ENCODE data around the gene CD83. TPM values are rescaled to one million over a fixed set of nuclear protein-coding genes. Genes with fewer than 3 reads are reported as not detected.

CD83 gene
- total and polyA plus RNA-seq, 4 donors = 1.00 to 9.6 (median 7.3) TPM

GRCh38 chr6:14159090-14159489, 41.5 kb downstream of the CD83 start:
- Histone ChIP-seq H3K4me3 (ENCODE audit: low read length in 2 of 2) (no peak overlapping the region), H3K27me3 (ENCODE audit: control insufficient read depth in 1 of 2, insufficient read depth in 2 of 2, low read length in 1 of 2) (no peaks in the 10 kb centered on the region), H3K9me3 (ENCODE audit: control insufficient read depth, low read length) (no peaks in the 10 kb centered on the region), H3K36me3 (ENCODE audit: control insufficient read depth in 1 of 2, insufficient read depth in 2 of 2, low read length in 1 of 2) (no peaks in the 10 kb centered on the region), H3K27ac (ENCODE audit: low read depth in 1 of 2, low read length in 2 of 2) (no peak overlapping the region), H3K4me1 (ENCODE audit: control insufficient read depth in 1 of 2, insufficient read depth in 2 of 2, low read length in 2 of 2) (no peaks in the 10 kb centered on the region)
- WGBS, 2 donors = 66 to 73% methylated on average over 6 of the region's 6 CpGs
- DNase-seq = no peak
- intact Hi-C loops (cut with DNase I) = no loop called here
- ATAC-seq (ENCODE audit: low FRiP score) = no peak

- DNase-seq (no peak), ATAC-seq (ENCODE audit: low FRiP score) (no peak)
- H3K27me3 ChIP-seq (ENCODE audit: control insufficient read depth in 1 of 2, insufficient read depth in 2 of 2, low read length in 1 of 2) = no peaks in the 10 kb centered on the region
- no peak overlapping the region for H3K4me3 ChIP-seq (ENCODE audit: low read length in 2 of 2)
- H3K9me3 ChIP-seq (ENCODE audit: control insufficient read depth, low read length) = no peaks in the 10 kb centered on the region
- intact Hi-C loops (cut with DNase I) = no loop called here
- no peaks in the 10 kb centered on the region for H3K36me3 ChIP-seq (ENCODE audit: control insufficient read depth in 1 of 2, insufficient read depth in 2 of 2, low read length in 1 of 2)
- no peaks in the 10 kb centered on the region for H3K4me1 ChIP-seq (ENCODE audit: control insufficient read depth in 1 of 2, insufficient read depth in 2 of 2, low read length in 2 of 2)
- no peak overlapping the region for H3K27ac ChIP-seq (ENCODE audit: low read depth in 1 of 2, low read length in 2 of 2)
- 94 to 98% methylated on average over 2 of the region's 2 CpGs for WGBS, 2 donors
Observed at GRCh38 chr6:14162826-14163225, 45.3 kb downstream of the CD83 start.

GRCh38 chr6:14165091-14165490, 47.5 kb downstream of the CD83 start:
- DNase-seq (no peak), ATAC-seq (ENCODE audit: low FRiP score) (no peak)
- H3K36me3 ChIP-seq (ENCODE audit: control insufficient read depth in 1 of 2, insufficient read depth in 2 of 2, low read length in 1 of 2) = no peaks in the 10 kb centered on the region
- no peak overlapping the region for H3K27ac ChIP-seq (ENCODE audit: low read depth in 1 of 2, low read length in 2 of 2)
- no peak overlapping the region for H3K4me3 ChIP-seq (ENCODE audit: low read length in 2 of 2)
- intact Hi-C loops (cut with DNase I) = no loop called here
- no peaks in the 10 kb centered on the region for H3K4me1 ChIP-seq (ENCODE audit: control insufficient read depth in 1 of 2, insufficient read depth in 2 of 2, low read length in 2 of 2)
- H3K27me3 ChIP-seq (ENCODE audit: control insufficient read depth in 1 of 2, insufficient read depth in 2 of 2, low read length in 1 of 2) = no peaks in the 10 kb centered on the region
- WGBS, 2 donors = 87 to 93% methylated on average over 2 of the region's 2 CpGs
- peaks cover 7% of the 10 kb centered on the region for H3K9me3 ChIP-seq (ENCODE audit: control insufficient read depth, low read length)

DNA sequence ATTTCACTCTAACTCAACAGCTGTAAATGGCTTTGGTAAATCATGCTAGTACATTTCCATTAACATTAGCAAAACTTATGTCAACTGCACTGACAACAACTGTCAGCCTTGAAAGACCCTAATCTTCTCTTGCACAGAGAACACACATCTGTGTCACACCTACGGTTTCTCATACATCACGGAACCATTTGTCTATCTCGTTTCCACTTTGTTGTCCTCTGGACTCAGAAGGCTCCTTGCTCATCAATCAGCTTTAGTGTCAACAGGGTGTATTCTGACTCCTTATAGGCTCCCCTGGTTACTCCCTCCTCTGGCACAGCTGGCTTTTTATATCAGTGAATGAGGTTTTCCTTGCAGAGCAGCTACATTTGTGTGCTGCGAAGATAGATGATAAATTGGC, 49.3 kb downstream of the CD83 start:
- Histone ChIP-seq H3K9me3 (ENCODE audit: control insufficient read depth, low read length) (peaks cover 7% of the 10 kb centered on the region), H3K27ac (ENCODE audit: low read depth in 1 of 2, low read length in 2 of 2) (no peak overlapping the region), H3K27me3 (ENCODE audit: control insufficient read depth in 1 of 2, insufficient read depth in 2 of 2, low read length in 1 of 2) (no peaks in the 10 kb centered on the region), H3K4me1 (ENCODE audit: control insufficient read depth in 1 of 2, insufficient read depth in 2 of 2, low read length in 2 of 2) (no peaks in the 10 kb centered on the region), H3K4me3 (ENCODE audit: low read length in 2 of 2) (no peak overlapping the region), H3K36me3 (ENCODE audit: control insufficient read depth in 1 of 2, insufficient read depth in 2 of 2, low read length in 1 of 2) (no peaks in the 10 kb centered on the region)
- intact Hi-C loops (cut with DNase I) = no loop called here
- DNase-seq (no peak), ATAC-seq (ENCODE audit: low FRiP score) (no peak)
- WGBS, 2 donors = 65 to 77% methylated on average over 4 of the region's 4 CpGs

- no peaks in the 10 kb centered on the region for H3K4me1 ChIP-seq (ENCODE audit: control insufficient read depth in 1 of 2, insufficient read depth in 2 of 2, low read length in 2 of 2)
- DNase-seq (no peak), ATAC-seq (ENCODE audit: low FRiP score) (no peak)
- no peaks in the 10 kb centered on the region for H3K36me3 ChIP-seq (ENCODE audit: control insufficient read depth in 1 of 2, insufficient read depth in 2 of 2, low read length in 1 of 2)
- intact Hi-C loops (cut with DNase I) = no loop called here
- 82 to 83% methylated on average over 3 of the region's 3 CpGs for WGBS, 2 donors
- no peaks in the 10 kb centered on the region for H3K27me3 ChIP-seq (ENCODE audit: control insufficient read depth in 1 of 2, insufficient read depth in 2 of 2, low read length in 1 of 2)
- peaks cover 7% of the 10 kb centered on the region for H3K9me3 ChIP-seq (ENCODE audit: control insufficient read depth, low read length)
- no peak overlapping the region for H3K4me3 ChIP-seq (ENCODE audit: low read length in 2 of 2)
- H3K27ac ChIP-seq (ENCODE audit: low read depth in 1 of 2, low read length in 2 of 2) = no peak overlapping the region
Observed at GRCh38 chr6:14170128-14170527, 52.6 kb downstream of the CD83 start.

DNA sequence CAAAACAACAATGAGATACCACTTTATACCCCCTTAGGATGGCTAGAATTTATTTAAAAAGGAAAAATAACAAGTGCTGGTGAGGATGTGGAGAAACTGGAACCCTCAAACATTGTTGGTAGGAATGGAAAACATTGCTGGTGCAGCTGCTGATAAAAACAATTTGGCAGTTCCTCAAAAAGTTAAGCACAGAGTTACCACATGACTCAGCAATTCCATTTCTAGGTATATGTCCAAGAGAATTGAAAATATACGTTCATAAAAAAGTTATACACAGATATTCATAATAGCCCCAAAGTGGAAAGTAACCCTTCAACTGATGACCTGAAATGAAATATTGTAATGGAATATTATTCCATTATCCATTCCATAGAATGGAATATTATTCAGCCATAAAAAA, 55.0 kb downstream of the CD83 start:
- WGBS, 2 donors = 68 to 86% methylated on average over 1 of the region's 1 CpG
- H3K4me3 ChIP-seq (ENCODE audit: low read length in 2 of 2) = no peak overlapping the region
- intact Hi-C loops (cut with DNase I) = no loop called here
- H3K27ac ChIP-seq (ENCODE audit: low read depth in 1 of 2, low read length in 2 of 2) = no peak overlapping the region
- no peaks in the 10 kb centered on the region for H3K36me3 ChIP-seq (ENCODE audit: control insufficient read depth in 1 of 2, insufficient read depth in 2 of 2, low read length in 1 of 2)
- ATAC-seq (ENCODE audit: low FRiP score) = no peak
- no peak for DNase-seq
- H3K9me3 ChIP-seq (ENCODE audit: control insufficient read depth, low read length) = peaks cover 7% of the 10 kb centered on the region
- no peaks in the 10 kb centered on the region for H3K4me1 ChIP-seq (ENCODE audit: control insufficient read depth in 1 of 2, insufficient read depth in 2 of 2, low read length in 2 of 2)
- H3K27me3 ChIP-seq (ENCODE audit: control insufficient read depth in 1 of 2, insufficient read depth in 2 of 2, low read length in 1 of 2) = no peaks in the 10 kb centered on the region

DNA sequence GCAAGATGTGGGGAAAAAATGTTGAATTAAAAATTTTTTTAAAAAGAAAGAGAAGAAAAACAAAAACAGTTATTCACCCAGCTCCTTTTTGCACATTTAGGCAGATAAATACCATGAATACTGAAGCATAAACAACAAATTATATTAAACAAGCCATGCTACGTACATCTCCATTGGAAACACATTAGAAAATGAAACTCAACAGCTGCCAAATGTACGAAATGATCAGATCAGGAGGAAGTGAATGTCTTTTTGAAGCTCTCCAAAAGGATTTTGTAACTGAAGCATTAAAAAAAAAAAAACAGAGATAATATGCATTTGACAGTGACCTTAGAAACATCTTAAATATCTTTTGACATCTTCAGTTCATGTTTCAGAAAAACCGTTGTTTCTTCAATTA, 56.7 kb downstream of the CD83 start:
- peaks cover 3% of the 10 kb centered on the region for H3K9me3 ChIP-seq (ENCODE audit: control insufficient read depth, low read length)
- H3K4me3 ChIP-seq (ENCODE audit: low read length in 2 of 2) = no peak overlapping the region
- no peak overlapping the region for H3K27ac ChIP-seq (ENCODE audit: low read depth in 1 of 2, low read length in 2 of 2)
- no peaks in the 10 kb centered on the region for H3K36me3 ChIP-seq (ENCODE audit: control insufficient read depth in 1 of 2, insufficient read depth in 2 of 2, low read length in 1 of 2)
- intact Hi-C loops (cut with DNase I) = no loop called here
- DNase-seq (no peak), ATAC-seq (ENCODE audit: low FRiP score) (no peak)
- H3K27me3 ChIP-seq (ENCODE audit: control insufficient read depth in 1 of 2, insufficient read depth in 2 of 2, low read length in 1 of 2) = no peaks in the 10 kb centered on the region
- H3K4me1 ChIP-seq (ENCODE audit: control insufficient read depth in 1 of 2, insufficient read depth in 2 of 2, low read length in 2 of 2) = no peaks in the 10 kb centered on the region
- WGBS, 2 donors = 87 to 88% methylated on average over 3 of the region's 3 CpGs

- no peak overlapping the region for H3K4me3 ChIP-seq (ENCODE audit: low read length in 2 of 2)
- H3K27ac ChIP-seq (ENCODE audit: low read depth in 1 of 2, low read length in 2 of 2) = no peak overlapping the region
- intact Hi-C loops (cut with DNase I) = no loop called here
- H3K9me3 ChIP-seq (ENCODE audit: control insufficient read depth, low read length) = no peaks in the 10 kb centered on the region
- no peaks in the 10 kb centered on the region for H3K27me3 ChIP-seq (ENCODE audit: control insufficient read depth in 1 of 2, insufficient read depth in 2 of 2, low read length in 1 of 2)
- no peaks in the 10 kb centered on the region for H3K4me1 ChIP-seq (ENCODE audit: control insufficient read depth in 1 of 2, insufficient read depth in 2 of 2, low read length in 2 of 2)
- ATAC-seq (ENCODE audit: low FRiP score) (no peak), DNase-seq (no peak)
- 83% methylated on average over 4 of the region's 4 CpGs for WGBS, 2 donors
- no peaks in the 10 kb centered on the region for H3K36me3 ChIP-seq (ENCODE audit: control insufficient read depth in 1 of 2, insufficient read depth in 2 of 2, low read length in 1 of 2)
Observed at GRCh38 chr6:14174996-14175395, 57.4 kb downstream of the CD83 start.

DNA sequence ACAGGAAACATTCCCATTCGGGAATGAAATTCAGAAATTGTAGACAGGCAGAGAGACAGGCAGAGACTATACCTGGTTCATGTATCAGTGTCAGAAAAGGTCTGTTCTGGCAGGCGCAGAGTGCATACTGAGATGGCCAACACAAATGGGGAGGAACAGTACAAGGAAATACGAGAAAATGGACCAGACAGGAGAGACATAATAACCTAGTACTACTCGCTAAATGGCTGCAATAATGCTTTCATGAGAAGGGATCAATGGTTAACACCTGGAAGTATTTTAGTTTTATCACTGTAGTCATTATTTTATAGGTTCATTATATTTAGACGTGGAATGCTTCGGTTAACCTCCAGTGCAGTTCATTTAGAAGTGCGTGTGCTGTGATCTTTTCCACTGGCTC, 58.9 kb downstream of the CD83 start:
- Histone ChIP-seq H3K27ac (ENCODE audit: low read depth in 1 of 2, low read length in 2 of 2) (no peak overlapping the region), H3K4me1 (ENCODE audit: control insufficient read depth in 1 of 2, insufficient read depth in 2 of 2, low read length in 2 of 2) (no peaks in the 10 kb centered on the region), H3K9me3 (ENCODE audit: control insufficient read depth, low read length) (no peaks in the 10 kb centered on the region), H3K36me3 (ENCODE audit: control insufficient read depth in 1 of 2, insufficient read depth in 2 of 2, low read length in 1 of 2) (no peaks in the 10 kb centered on the region), H3K27me3 (ENCODE audit: control insufficient read depth in 1 of 2, insufficient read depth in 2 of 2, low read length in 1 of 2) (no peaks in the 10 kb centered on the region), H3K4me3 (ENCODE audit: low read length in 2 of 2) (no peak overlapping the region)
- DNase-seq (no peak), ATAC-seq (ENCODE audit: low FRiP score) (no peak)
- 77 to 92% methylated on average over 7 of the region's 7 CpGs for WGBS, 2 donors
- intact Hi-C loops (cut with DNase I) = no loop called here

All from aorta (tissue), 5 donors.